Activated B cell treated with CpG ODN at 0.5 μM for 24 hours (primary cell): ENCODE measurements around the gene SPATC1L. TPM values are rescaled to one million over a fixed set of nuclear protein-coding genes. Genes with fewer than 3 reads are reported as not detected.

Experiments used
- ATAC-seq: fragments of 200-7000 bp; cut with Tn5 transposase; one replicate; pipeline ENCODE4 v1.10.0; 2021; ENCODE audit warnings: low read depth, mild to moderate bottlenecking, moderate library complexity
- CTCF ChIA-PET: fragments of 350-600 bp; sonication (Branson Sonifier 250); formaldehyde crosslinking; loops from one replicate; lab custom pipeline; 2021; ENCODE audit warnings: antibody characterized with exemption; lab: Charles Lee
- POLR2A ChIA-PET: fragments of 350-600 bp; sonication (Branson Sonifier 250); formaldehyde crosslinking; loops from one replicate; lab custom pipeline; 2021; ENCODE audit warnings: antibody characterized with exemption; lab: Charles Lee
- DNase-seq: peaks from one replicate; pipeline ENCODE4 v3.0.0; 2022
- H3K27ac Mint-ChIP-seq: one replicate; pipeline ENCODE4 v1.8.0; 2020; ENCODE audit warnings: mixed read lengths
- H3K27me3 Mint-ChIP-seq: one replicate; pipeline ENCODE4 v1.8.0; 2021; ENCODE audit warnings: mixed read lengths
- H3K36me3 Mint-ChIP-seq: one replicate; pipeline ENCODE4 v1.8.0; 2021; ENCODE audit warnings: low read depth, mixed read lengths
- H3K4me1 Mint-ChIP-seq: one replicate; pipeline ENCODE4 v1.8.0; 2021; ENCODE audit warnings: mixed read lengths
- H3K4me3 Mint-ChIP-seq: one replicate; pipeline ENCODE4 v1.8.0; 2020; ENCODE audit warnings: mild to moderate bottlenecking, mixed read lengths
- H3K9me3 Mint-ChIP-seq: one replicate; pipeline ENCODE4 v1.8.0; 2020; ENCODE audit warnings: mixed read lengths
- CTCF ChIP-seq: fragments of 200-600 bp; IDR thresholded peaks from one replicate; pipeline ENCODE4 v1.8.0; 2022; ENCODE audit warnings: antibody characterized with exemption, mild to moderate bottlenecking
- intact Hi-C: fragments of 100-400 bp; cut with micrococcal nuclease; formaldehyde crosslinking; loops from one replicate; pipeline ENCODE4 v1.15.1; 2024
- total RNA-seq: library from RNA; stranded (reverse); gene quantifications from 2 replicates; pipeline ENCODE4 v1.2.3, GENCODE V29; 2022

SPATC1L gene
- total RNA-seq, 1 donor from 2014 or later, result 7.5 TPM

- CTCF ChIA-PET, result no interaction called here
- POLR2A ChIA-PET, result no interaction called here
- TF ChIP-seq CTCF, result no peak
Observed at GRCh38 chr21:46137908-46138307, 46.4 kb downstream of the SPATC1L start.

GRCh38 chr21:46136739-46137349 lies 47.4 kb downstream of the SPATC1L start:
- H3K4me1 Mint-ChIP-seq, result no peaks in the 10 kb centered on the region
- intact Hi-C loops, result no loop called here
- ATAC-seq, result no peak
- DNase-seq, result no peak
- ChIA-PET CTCF (no interaction called here), POLR2A (no interaction called here)
- H3K27me3 Mint-ChIP-seq, result peaks cover 2% of the 10 kb centered on the region
- no peaks in the 10 kb centered on the region for H3K36me3 Mint-ChIP-seq
- no peak overlapping the region for H3K27ac Mint-ChIP-seq
- H3K9me3 Mint-ChIP-seq, result no peaks in the 10 kb centered on the region
- TF ChIP-seq CTCF, result no peak
- no peak overlapping the region for H3K4me3 Mint-ChIP-seq

More at GRCh38 chr21:46137908-46138307, 46.4 kb downstream of the SPATC1L start:
- H3K9me3 Mint-ChIP-seq, result no peaks in the 10 kb centered on the region
- no peaks in the 10 kb centered on the region for H3K4me1 Mint-ChIP-seq
- peaks cover 2% of the 10 kb centered on the region for H3K27me3 Mint-ChIP-seq
- no peaks in the 10 kb centered on the region for H3K36me3 Mint-ChIP-seq
- H3K4me3 Mint-ChIP-seq, result no peak overlapping the region
- ATAC-seq (no peak), DNase-seq (no peak)
- intact Hi-C loops, result no loop called here
- no peak overlapping the region for H3K27ac Mint-ChIP-seq

GRCh38 chr21:46135782-46136395 lies 48.4 kb downstream of the SPATC1L start:
- no peak for DNase-seq
- Mint-ChIP-seq H3K4me1 (no peaks in the 10 kb centered on the region), H3K27me3 (peaks cover 2% of the 10 kb centered on the region), H3K4me3 (no peak overlapping the region), H3K36me3 (no peaks in the 10 kb centered on the region), H3K27ac (no peak overlapping the region), H3K9me3 (no peaks in the 10 kb centered on the region)
- TF ChIP-seq CTCF, result no peak
- ATAC-seq, result no peak
- CTCF ChIA-PET, result no interaction called here
- POLR2A ChIA-PET, result no interaction called here
- intact Hi-C loops, result no loop called here

- H3K4me1 Mint-ChIP-seq, result no peaks in the 10 kb centered on the region
- intact Hi-C loops, result no loop called here
- H3K36me3 Mint-ChIP-seq, result no peaks in the 10 kb centered on the region
- POLR2A ChIA-PET, result no interaction called here
- ATAC-seq, result no peak
- no peak overlapping the region for H3K4me3 Mint-ChIP-seq
- TF ChIP-seq CTCF, result no peak
- CTCF ChIA-PET, result no interaction called here
- no peak overlapping the region for H3K27ac Mint-ChIP-seq
- H3K9me3 Mint-ChIP-seq, result no peaks in the 10 kb centered on the region
- DNase-seq, result no peak
- no peaks in the 10 kb centered on the region for H3K27me3 Mint-ChIP-seq
Observed at GRCh38 chr21:46131838-46132651, 52.2 kb downstream of the SPATC1L start.

- Mint-ChIP-seq H3K4me1 (no peaks in the 10 kb centered on the region), H3K9me3 (no peaks in the 10 kb centered on the region), H3K4me3 (no peak overlapping the region), H3K36me3 (no peaks in the 10 kb centered on the region), H3K27me3 (no peaks in the 10 kb centered on the region), H3K27ac (no peak overlapping the region)
- POLR2A ChIA-PET, result no interaction called here
- intact Hi-C loops, result no loop called here
- CTCF ChIA-PET, result no interaction called here
- no peak for TF ChIP-seq CTCF
- no peak for ATAC-seq
- no peak for DNase-seq
Observed at GRCh38 chr21:46131588-46131837, 52.7 kb downstream of the SPATC1L start.
